DND-41 (cell line): Measurements from ENCODE around the gene DTL.

Source experiments
- EZH2 ChIP-seq: IDR thresholded peaks from 3 replicates; pipeline ENCODE4 v1.6.1; 2012; ENCODE audit warnings: borderline replicate concordance, low read depth, mild to moderate bottlenecking, moderate library complexity, low read length, inconsistent platforms; ENCODE audit not compliant: severe bottlenecking
- TF ChIP-seq, protein P1 (sequence below): IDR thresholded peaks from 2 replicates; pipeline ENCODE4 v1.5.1; 2012; ENCODE audit warnings: borderline replicate concordance, low read length, moderate library complexity, mild to moderate bottlenecking; ENCODE audit not compliant: poor library complexity, severe bottlenecking; ENCODE audit errors: extremely low read depth

DNA sequence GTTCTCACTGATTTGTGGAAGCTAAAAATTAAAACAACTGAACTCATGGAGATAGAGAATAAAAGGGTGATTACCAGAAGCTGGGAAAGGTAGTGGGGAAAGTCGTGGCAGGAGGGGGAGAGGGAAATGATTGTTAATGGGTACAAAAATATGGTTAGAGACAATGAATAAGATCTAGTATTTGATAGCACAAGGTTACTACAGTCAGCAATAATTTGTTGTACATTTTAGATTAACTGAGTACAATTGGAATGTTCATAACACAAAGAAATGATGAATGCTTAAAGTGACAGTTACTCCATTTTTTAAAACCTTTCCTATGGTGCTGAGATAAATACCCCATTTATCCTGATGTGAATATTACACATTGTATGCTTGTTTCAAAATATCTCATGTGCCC lies 102.3 kb downstream of the DTL start:
- TF ChIP-seq, protein P1, sequence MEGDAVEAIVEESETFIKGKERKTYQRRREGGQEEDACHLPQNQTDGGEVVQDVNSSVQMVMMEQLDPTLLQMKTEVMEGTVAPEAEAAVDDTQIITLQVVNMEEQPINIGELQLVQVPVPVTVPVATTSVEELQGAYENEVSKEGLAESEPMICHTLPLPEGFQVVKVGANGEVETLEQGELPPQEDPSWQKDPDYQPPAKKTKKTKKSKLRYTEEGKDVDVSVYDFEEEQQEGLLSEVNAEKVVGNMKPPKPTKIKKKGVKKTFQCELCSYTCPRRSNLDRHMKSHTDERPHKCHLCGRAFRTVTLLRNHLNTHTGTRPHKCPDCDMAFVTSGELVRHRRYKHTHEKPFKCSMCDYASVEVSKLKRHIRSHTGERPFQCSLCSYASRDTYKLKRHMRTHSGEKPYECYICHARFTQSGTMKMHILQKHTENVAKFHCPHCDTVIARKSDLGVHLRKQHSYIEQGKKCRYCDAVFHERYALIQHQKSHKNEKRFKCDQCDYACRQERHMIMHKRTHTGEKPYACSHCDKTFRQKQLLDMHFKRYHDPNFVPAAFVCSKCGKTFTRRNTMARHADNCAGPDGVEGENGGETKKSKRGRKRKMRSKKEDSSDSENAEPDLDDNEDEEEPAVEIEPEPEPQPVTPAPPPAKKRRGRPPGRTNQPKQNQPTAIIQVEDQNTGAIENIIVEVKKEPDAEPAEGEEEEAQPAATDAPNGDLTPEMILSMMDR, result no peak
- no peak for TF ChIP-seq EZH2
